Ovary (tissue), 9 donors: ENCODE measurements around the gene GRHPR. TPM values are rescaled to one million over a fixed set of nuclear protein-coding genes. Genes with fewer than 3 reads are reported as not detected.

Source experiments
- DNase-seq, 5 donors: peaks; one replicate each; pipeline ENCODE4 v3.0.0-alpha.2; 2019 to 2020
- H3K27ac ChIP-seq, 2 donors: fragments of 200-600 bp; one replicate each; pipeline versions ENCODE4 v1.5.1 to v1.8.0; 2019 to 2022
- H3K27me3 ChIP-seq: fragments of 200-600 bp; one replicate; pipeline ENCODE4 v1.8.0; 2022
- H3K36me3 ChIP-seq: fragments of 200-600 bp; sonication (generic); one replicate; pipeline ENCODE4 v1.5.1; 2019
- H3K4me1 ChIP-seq: one replicate; pipeline ENCODE4 v1.8.1; 2013; ENCODE audit warnings: mild to moderate bottlenecking, moderate library complexity; ENCODE audit not compliant: insufficient read depth
- H3K4me3 ChIP-seq: fragments of 200-600 bp; sonication (generic); one replicate; pipeline ENCODE4 v1.5.1; 2017
- H3K9me3 ChIP-seq, 2 donors: fragments of 200-600 bp in 1 of 2; sonication (generic) in 1 of 2; one replicate each; pipeline versions ENCODE4 v1.5.1 to v1.8.1; 2013 to 2019; ENCODE audit warnings: mild to moderate bottlenecking in 1 of 2, moderate library complexity in 1 of 2
- EP300 ChIP-seq: sonication (generic); formaldehyde crosslinking; IDR thresholded peaks from one replicate; pipeline ENCODE4 v1.6.1; 2017; ENCODE audit warnings: antibody characterized with exemption
- POLR2A ChIP-seq: fragments of 450-650 bp; IDR thresholded peaks from one replicate; pipeline ENCODE4 v1.6.1; 2017; ENCODE audit warnings: antibody characterized with exemption, mild to moderate bottlenecking, moderate library complexity
- WGBS, 3 donors: extraction: QIAGEN DNeasy Blood & Tissue Kit in 1 of 3; methylation state at CpG; one replicate each; pipeline versions ENCODE4 v1.1.5 to v1.1.7; 2013 to 2017; 5-methylcytosine and 5-hydroxymethylcytosine counted together
- intact Hi-C, 4 donors: fragments of 100-400 bp; cut with DNase I; formaldehyde crosslinking; loops; one replicate each; pipeline versions ENCODE4 v1.11.0 to v1.15.1; 2022 to 2023
- polyA plus RNA-seq, 2 donors: library from polyadenylated mRNA; stranded (reverse); fragments of 200-250 nt in 1 of 2; fragments of 350-450 nt in 1 of 2; fragmentation: Illumina TruSeq in 1 of 2; extraction: RNeasy Lipid Tissue Mini Kit (QIAGEN cat#74804) in 1 of 2; gene quantifications; one replicate each; pipeline ENCODE4 v1.2.3, GENCODE V29; 2013 to 2014
- total RNA-seq, 7 donors: library from RNA; depleted of rRNA in 2 of 7; stranded (reverse); fragments of >200 nt in 2 of 7; fragmentation: NEBNext Ultra II Directional in 3 of 7; extraction: Animal tissue kit (Norgen Biotek cat#: 25700) in 3 of 7; gene quantifications; one replicate each; pipeline versions ENCODE4 v1.1.0 to v1.2.4, GENCODE V29; 2016 to 2023
- TF ChIP-seq, protein P1 (sequence below), 3 donors: fragments of 450-650 bp in 2 of 3; fragments of 200-600 bp in 1 of 3; IDR thresholded peaks; one replicate each; pipeline versions ENCODE4 v1.5.1 to v1.8.0; 2016 to 2022; ENCODE audit warnings: antibody characterized with exemption in 3 of 3, mild to moderate bottlenecking in 1 of 3
- donor health status: DM: no; HTN: no; CAD: no; lungs with moderate emphysema.
- donor health status: DM: no; HTN: no; CAD: no.
- donor health status: Bipolar disorder and iron deficiency.
- donor health status: DM: yes; HTN: yes; CAD: no.
- donor health status: DM: no; HTN: no; CAD: no.
- donor health status: DM: yes; HTN: yes; CAD: no.

The GRHPR gene
- total and polyA plus RNA-seq, 9 donors, result 87.5 to 138 (median 93.2) TPM

- no peaks in the 10 kb centered on the region for H3K27me3 ChIP-seq
- H3K9me3 ChIP-seq, result no peaks in the 10 kb centered on the region
- intact Hi-C loops, result loop anchor here in 1 of 4 donors (10.0 kb wide), 1 partner anchor 76 kb away; no protein-coding TSS in a partner anchor
- H3K4me3 ChIP-seq, result no peak overlapping the region
- H3K4me1 ChIP-seq, result no peaks in the 10 kb centered on the region
- H3K27ac ChIP-seq, result no peak overlapping the region
- no peak for TF ChIP-seq EP300
- no peak for TF ChIP-seq POLR2A
- TF ChIP-seq, protein P1, sequence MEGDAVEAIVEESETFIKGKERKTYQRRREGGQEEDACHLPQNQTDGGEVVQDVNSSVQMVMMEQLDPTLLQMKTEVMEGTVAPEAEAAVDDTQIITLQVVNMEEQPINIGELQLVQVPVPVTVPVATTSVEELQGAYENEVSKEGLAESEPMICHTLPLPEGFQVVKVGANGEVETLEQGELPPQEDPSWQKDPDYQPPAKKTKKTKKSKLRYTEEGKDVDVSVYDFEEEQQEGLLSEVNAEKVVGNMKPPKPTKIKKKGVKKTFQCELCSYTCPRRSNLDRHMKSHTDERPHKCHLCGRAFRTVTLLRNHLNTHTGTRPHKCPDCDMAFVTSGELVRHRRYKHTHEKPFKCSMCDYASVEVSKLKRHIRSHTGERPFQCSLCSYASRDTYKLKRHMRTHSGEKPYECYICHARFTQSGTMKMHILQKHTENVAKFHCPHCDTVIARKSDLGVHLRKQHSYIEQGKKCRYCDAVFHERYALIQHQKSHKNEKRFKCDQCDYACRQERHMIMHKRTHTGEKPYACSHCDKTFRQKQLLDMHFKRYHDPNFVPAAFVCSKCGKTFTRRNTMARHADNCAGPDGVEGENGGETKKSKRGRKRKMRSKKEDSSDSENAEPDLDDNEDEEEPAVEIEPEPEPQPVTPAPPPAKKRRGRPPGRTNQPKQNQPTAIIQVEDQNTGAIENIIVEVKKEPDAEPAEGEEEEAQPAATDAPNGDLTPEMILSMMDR (IDR thresholded peaks at IDR 0.05), result no peak
- H3K36me3 ChIP-seq, result no peaks in the 10 kb centered on the region
- no peak for DNase-seq
- 69 to 75% (median 75%) methylated on average over 11 of the region's 11 CpGs for WGBS, 3 donors
These were observed 41.3 kb upstream of the GRHPR start for GRCh38 chr9:37381094-37381741.

DNA sequence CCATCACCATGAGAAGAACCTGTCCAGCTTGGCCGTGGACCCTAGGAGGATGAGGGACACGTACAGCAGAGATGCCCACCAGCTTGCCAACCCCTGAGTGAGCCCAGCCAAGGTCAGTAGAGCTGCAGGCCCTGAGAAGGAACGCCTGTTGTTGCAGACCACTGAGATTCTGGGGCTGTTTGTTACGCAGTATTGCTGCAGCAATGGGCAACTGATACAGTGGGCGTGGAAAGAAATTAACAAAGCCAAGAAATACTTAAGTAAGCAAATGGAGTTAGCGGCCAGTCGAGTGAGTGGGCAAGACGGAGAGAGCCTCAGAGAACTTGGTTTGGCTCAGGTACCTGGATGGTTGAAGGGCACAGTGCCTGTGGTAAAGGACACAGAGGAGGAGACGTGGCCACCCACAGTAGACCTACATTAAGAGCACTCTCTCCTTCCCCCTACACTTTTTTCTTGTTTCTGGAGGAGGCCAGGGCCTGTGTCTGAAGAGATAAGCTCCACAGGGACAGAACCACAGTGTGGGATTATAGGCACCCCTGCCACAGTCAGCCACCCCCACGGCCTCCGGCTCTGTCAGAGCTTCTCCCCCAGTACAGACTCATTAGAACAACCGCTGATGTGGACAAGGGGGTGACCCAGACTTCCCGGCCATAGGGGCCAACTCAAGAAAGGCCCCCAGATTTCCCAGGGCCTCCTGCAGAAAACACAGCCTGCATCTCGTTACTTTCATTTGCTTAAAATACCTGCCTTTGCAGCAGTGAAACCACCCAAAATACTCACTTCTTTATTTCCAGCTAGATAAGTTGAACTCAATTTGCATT lies 40.1 kb upstream of the GRHPR start:
- DNase-seq, result no peak
- Histone ChIP-seq H3K9me3 (no peaks in the 10 kb centered on the region), H3K4me1 (no peaks in the 10 kb centered on the region), H3K36me3 (no peaks in the 10 kb centered on the region), H3K27me3 (no peaks in the 10 kb centered on the region), H3K27ac (no peak overlapping the region), H3K4me3 (no peak overlapping the region)
- TF ChIP-seq EP300 (no peak), POLR2A (no peak)
- TF ChIP-seq, protein P1 (IDR thresholded peaks at IDR 0.05), result no peak
- 74 to 92% (median 82%) methylated on average over 14 of the region's 14 CpGs for WGBS, 3 donors
- intact Hi-C loops, result loop anchor here in 1 of 4 donors (10.0 kb wide), 1 partner anchor 78 kb away; no protein-coding TSS in a partner anchor

DNA sequence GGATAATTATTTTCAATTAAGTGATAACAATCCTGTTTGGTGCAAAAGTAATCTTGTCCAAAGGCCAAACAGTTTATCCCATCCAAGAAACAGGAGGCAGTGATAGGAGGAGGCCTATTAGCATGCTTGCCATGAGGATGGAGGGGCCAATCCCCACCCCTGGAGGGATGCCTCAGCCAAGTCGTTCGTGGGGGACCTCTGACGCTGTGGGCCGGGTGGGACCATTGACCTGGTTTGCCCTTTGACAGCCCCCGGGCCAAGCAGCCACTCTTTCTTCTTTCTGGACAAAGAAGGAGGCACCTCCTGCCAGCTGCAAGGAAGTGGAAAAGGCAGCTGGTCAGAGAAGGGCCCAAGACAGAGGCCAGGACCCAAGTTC lies 39.5 kb upstream of the GRHPR start:
- no peak for DNase-seq
- H3K9me3 ChIP-seq, result no peaks in the 10 kb centered on the region
- intact Hi-C loops, result loop anchor here in 1 of 4 donors (10.0 kb wide), 1 partner anchor 78 kb away; no protein-coding TSS in a partner anchor
- H3K27me3 ChIP-seq, result no peaks in the 10 kb centered on the region
- H3K4me1 ChIP-seq, result no peaks in the 10 kb centered on the region
- 50 to 61% (median 50%) methylated on average over 5 of the region's 5 CpGs for whole genome bisulfite sequencing, 3 donors
- no peaks in the 10 kb centered on the region for H3K36me3 ChIP-seq
- no peak overlapping the region for H3K27ac ChIP-seq
- TF ChIP-seq, protein P1 (IDR thresholded peaks at IDR 0.05), result no peak
- TF ChIP-seq POLR2A (no peak), EP300 (no peak)
- no peak overlapping the region for H3K4me3 ChIP-seq

GRCh38 chr9:37383393-37383792 lies 39.1 kb upstream of the GRHPR start:
- intact Hi-C loops, result loop anchor here in 1 of 4 donors (10.0 kb wide), 1 partner anchor 79 kb away; no protein-coding TSS in a partner anchor
- Histone ChIP-seq H3K4me1 (no peaks in the 10 kb centered on the region), H3K9me3 (no peaks in the 10 kb centered on the region), H3K27ac (no peak overlapping the region), H3K4me3 (no peak overlapping the region), H3K27me3 (no peaks in the 10 kb centered on the region), H3K36me3 (no peaks in the 10 kb centered on the region)
- TF ChIP-seq EP300, result no peak
- WGBS, 3 donors, result 40 to 64% (median 55%) methylated on average over 6 of the region's 6 CpGs
- no peak for DNase-seq
